ENCODE data around the gene TBC1D4. TPM values are rescaled to one million over a fixed set of nuclear protein-coding genes. Genes with fewer than 3 reads are reported as not detected.
A peak's percentile ranks its signal among the peaks of the same experiment; 100 is the strongest.
"Not testable (repeated sequence)": the region's sequence is repeated elsewhere in the genome, so short reads cannot be mapped to it uniquely, and the experiment has no call there.

TBC1D4 gene
- polyA plus RNA-seq, 4 donors: 55.1 to 62.5 (median 59.5) TPM

GRCh38 chr13:75458696-75459422 is 23.1 kb downstream of the TBC1D4 start:
- DNase-seq (ENCODE audit: low read depth in 4 of 4, low spot score in 3 of 4): no peak

GRCh38 chr13:75455962-75456361 is 26.0 kb downstream of the TBC1D4 start:
- DNase-seq (ENCODE audit: low read depth in 4 of 4, low spot score in 3 of 4): no peak

- DNase-seq (ENCODE audit: low read depth in 4 of 4, low spot score in 3 of 4): no peak
Observed at GRCh38 chr13:75454497-75454896, 27.5 kb downstream of the TBC1D4 start.

- DNase-seq (ENCODE audit: low read depth in 4 of 4, low spot score in 3 of 4): no peak
Observed at GRCh38 chr13:75452564-75452963, 29.4 kb downstream of the TBC1D4 start.

GRCh38 chr13:75447493-75447892 is 34.5 kb downstream of the TBC1D4 start:
- no peak for DNase-seq (ENCODE audit: low read depth in 4 of 4, low spot score in 3 of 4)

- no peak for DNase-seq (ENCODE audit: low read depth in 4 of 4, low spot score in 3 of 4)
Observed at GRCh38 chr13:75446874-75447273, 35.1 kb downstream of the TBC1D4 start.

- DNase-seq (ENCODE audit: low read depth in 4 of 4, low spot score in 3 of 4): no peak
Observed at GRCh38 chr13:75445717-75446499, 36.1 kb downstream of the TBC1D4 start.

GRCh38 chr13:75444016-75444415 is 38.0 kb downstream of the TBC1D4 start:
- DNase-seq (ENCODE audit: low read depth in 4 of 4, low spot score in 3 of 4): no peak

- DNase-seq (ENCODE audit: low read depth in 4 of 4, low spot score in 3 of 4): no peak
Observed at GRCh38 chr13:75443356-75443958, 38.5 kb downstream of the TBC1D4 start.

GRCh38 chr13:75442736-75443234 is 39.2 kb downstream of the TBC1D4 start:
- DNase-seq (ENCODE audit: low read depth in 4 of 4, low spot score in 3 of 4): no peak

GRCh38 chr13:75440100-75440499 is 41.9 kb downstream of the TBC1D4 start:
- no peak for DNase-seq (ENCODE audit: low read depth in 4 of 4, low spot score in 3 of 4)

GRCh38 chr13:75437582-75438318 is 44.2 kb downstream of the TBC1D4 start:
- DNase-seq (ENCODE audit: low read depth in 4 of 4, low spot score in 3 of 4): peak in 1 of 4 donors; percentile 52

GRCh38 chr13:75434126-75434525 is 47.8 kb downstream of the TBC1D4 start:
- not testable (repeated sequence) for DNase-seq (ENCODE audit: low read depth in 4 of 4, low spot score in 3 of 4)

GRCh38 chr13:75432811-75433244 is 49.1 kb downstream of the TBC1D4 start:
- no peak for DNase-seq (ENCODE audit: low read depth in 4 of 4, low spot score in 3 of 4)

- no peak for DNase-seq (ENCODE audit: low read depth in 4 of 4, low spot score in 3 of 4)
Observed at GRCh38 chr13:75432045-75432444, 49.9 kb downstream of the TBC1D4 start.

GRCh38 chr13:75430436-75431209 is 51.3 kb downstream of the TBC1D4 start:
- no peak for DNase-seq (ENCODE audit: low read depth in 4 of 4, low spot score in 3 of 4)

GRCh38 chr13:75426421-75426820 is 55.5 kb downstream of the TBC1D4 start:
- no peak for DNase-seq (ENCODE audit: low read depth in 4 of 4, low spot score in 3 of 4)

- no peak for DNase-seq (ENCODE audit: low read depth in 4 of 4, low spot score in 3 of 4)
Observed at GRCh38 chr13:75425216-75426009, 56.6 kb downstream of the TBC1D4 start.

- DNase-seq (ENCODE audit: low read depth in 4 of 4, low spot score in 3 of 4): no peak
Observed at GRCh38 chr13:75423946-75424345, 58.0 kb downstream of the TBC1D4 start.
